ENCODE measurements around the gene CPNE4. TPM values are rescaled to one million over a fixed set of nuclear protein-coding genes. Genes with fewer than 3 reads are reported as not detected.

CPNE4 gene
- total RNA-seq, 2 donors from 2014 or later = not detected

GRCh38 chr3:131755380-131755779, 279.4 kb downstream of the CPNE4 start:
- H3K4me1 ChIP-seq = no peaks in the 10 kb centered on the region
- no peak for ATAC-seq
- peaks cover 0 to 3% (median 0%) of the 10 kb centered on the region in 3 donors for H3K9me3 ChIP-seq
- no peaks in the 10 kb centered on the region for H3K36me3 ChIP-seq (replicated peaks in 1 of 2; ENCODE audit: insufficient read depth in 1 of 2, low read depth in 2 of 2)
- intact Hi-C loops (cut with DNase I) = no loop called here
- no peak overlapping the region for H3K4me3 ChIP-seq
- H3K27ac ChIP-seq = no peak overlapping the region
- TF ChIP-seq POLR2A (IDR thresholded peaks at IDR 0.05) (no peak), CTCF (IDR thresholded peaks at IDR 0.05) (no peak)
- no peaks in the 10 kb centered on the region for H3K27me3 ChIP-seq
- no peak for DNase-seq

- Histone ChIP-seq H3K36me3 (replicated peaks in 1 of 2; ENCODE audit: insufficient read depth in 1 of 2, low read depth in 2 of 2) (no peaks in the 10 kb centered on the region), H3K4me3 (no peak overlapping the region), H3K27me3 (no peaks in the 10 kb centered on the region), H3K27ac (no peak overlapping the region), H3K4me1 (no peaks in the 10 kb centered on the region), H3K9me3 (peaks cover 0 to 6% (median 0%) of the 10 kb centered on the region in 3 donors)
- no peak for DNase-seq
- no peak for TF ChIP-seq POLR2A (IDR thresholded peaks at IDR 0.05)
- WGBS, 2 donors = 65 to 79% methylated on average over 3 of the region's 3 CpGs
- intact Hi-C loops (cut with DNase I) = no loop called here
- no peak for ATAC-seq
Observed at GRCh38 chr3:131750256-131750655, 284.6 kb downstream of the CPNE4 start.

- H3K27me3 ChIP-seq = no peaks in the 10 kb centered on the region
- 88 to 93% methylated on average over 1 of the region's 1 CpG for WGBS, 2 donors
- no peaks in the 10 kb centered on the region for H3K4me1 ChIP-seq
- no peaks in the 10 kb centered on the region for H3K36me3 ChIP-seq (replicated peaks in 1 of 2; ENCODE audit: insufficient read depth in 1 of 2, low read depth in 2 of 2)
- intact Hi-C loops (cut with DNase I) = no loop called here
- no peak for TF ChIP-seq POLR2A (IDR thresholded peaks at IDR 0.05)
- TF ChIP-seq CTCF (IDR thresholded peaks at IDR 0.05) = no peak
- peaks cover 0 to 6% (median 0%) of the 10 kb centered on the region in 3 donors for H3K9me3 ChIP-seq
- ATAC-seq = no peak
- H3K27ac ChIP-seq = no peak overlapping the region
- no peak overlapping the region for H3K4me3 ChIP-seq
- DNase-seq = no peak
Observed at GRCh38 chr3:131749826-131750225, 285.0 kb downstream of the CPNE4 start.

GRCh38 chr3:131747466-131747865, 287.3 kb downstream of the CPNE4 start:
- no peak overlapping the region for H3K27ac ChIP-seq
- peaks cover 0 to 6% (median 0%) of the 10 kb centered on the region in 3 donors for H3K9me3 ChIP-seq
- no peak for ATAC-seq
- no peak overlapping the region for H3K4me3 ChIP-seq
- no peak for TF ChIP-seq POLR2A (IDR thresholded peaks at IDR 0.05)
- TF ChIP-seq CTCF (IDR thresholded peaks at IDR 0.05) = no peak
- intact Hi-C loops (cut with DNase I) = no loop called here
- DNase-seq = no peak
- H3K4me1 ChIP-seq = no peaks in the 10 kb centered on the region
- WGBS, 2 donors = 40 to 47% methylated on average over 2 of the region's 2 CpGs
- H3K27me3 ChIP-seq = no peaks in the 10 kb centered on the region
- H3K36me3 ChIP-seq (replicated peaks in 1 of 2; ENCODE audit: insufficient read depth in 1 of 2, low read depth in 2 of 2) = no peaks in the 10 kb centered on the region

- Histone ChIP-seq H3K36me3 (replicated peaks in 1 of 2; ENCODE audit: insufficient read depth in 1 of 2, low read depth in 2 of 2) (no peaks in the 10 kb centered on the region), H3K27me3 (no peaks in the 10 kb centered on the region), H3K27ac (no peak overlapping the region), H3K4me3 (no peak overlapping the region), H3K4me1 (no peaks in the 10 kb centered on the region), H3K9me3 (peaks cover 0 to 6% (median 0%) of the 10 kb centered on the region in 3 donors)
- 28% methylated on average over 3 of the region's 3 CpGs for WGBS, 2 donors
- intact Hi-C loops (cut with DNase I) = no loop called here
- TF ChIP-seq POLR2A (IDR thresholded peaks at IDR 0.05) (no peak), CTCF (IDR thresholded peaks at IDR 0.05) (no peak)
- no peak for ATAC-seq
- DNase-seq = no peak
Observed at GRCh38 chr3:131744765-131745164, 290.0 kb downstream of the CPNE4 start.

Measured in body of pancreas (tissue), 4 donors.